Fibroblast of lung (primary cell): Measurements from ENCODE around the gene RTBDN. TPM values are rescaled to one million over a fixed set of nuclear protein-coding genes. Genes with fewer than 3 reads are reported as not detected.

Experiments used
- DNase-seq, 2 donors: peaks; one replicate each; pipeline versions ENCODE4 v3.0.0 to v3.0.0-alpha.2; 2010; ENCODE audit warnings: low read depth in 2 of 2
- H2AFZ ChIP-seq: 2 replicates; pipeline ENCODE4 v1.5.1; 2012; ENCODE audit warnings: low read length, control low read depth, inconsistent platforms
- H3K27ac ChIP-seq: 2 replicates; pipeline ENCODE4 v1.5.1; 2011; ENCODE audit warnings: low read length, control low read depth; ENCODE audit not compliant: insufficient read depth
- H3K27me3 ChIP-seq: 2 replicates; pipeline ENCODE4 v1.5.1; 2011; ENCODE audit warnings: mild to moderate bottlenecking, low read length; ENCODE audit not compliant: control insufficient read depth, insufficient read depth
- H3K36me3 ChIP-seq: 2 replicates; pipeline ENCODE4 v1.5.1; 2011; ENCODE audit warnings: low read length; ENCODE audit not compliant: control insufficient read depth, insufficient read depth
- H3K4me1 ChIP-seq: 2 replicates; pipeline ENCODE4 v1.5.1; 2011; ENCODE audit warnings: low read length; ENCODE audit not compliant: control insufficient read depth, insufficient read depth; ENCODE audit errors: extremely low read depth
- H3K4me2 ChIP-seq: 2 replicates; pipeline ENCODE4 v1.5.1; 2011; ENCODE audit warnings: low read length, control low read depth; ENCODE audit not compliant: insufficient read depth; ENCODE audit errors: extremely low read depth
- H3K4me3 ChIP-seq, 4 experiments: fragments of 200-600 bp in 1 of 4; sonication (generic) in 1 of 4; replicated peaks in 1 of 4; 2 replicates each; pipeline ENCODE4 v1.5.1; 2011 to 2016; ENCODE audit warnings: low read length in 4 of 4, low read depth in 3 of 4, mild to moderate bottlenecking in 3 of 4, control low read depth in 2 of 4, inconsistent platforms in 1 of 4, mixed read lengths in 1 of 4; ENCODE audit not compliant: insufficient read depth in 1 of 4; ENCODE audit errors: control extremely low read depth in 1 of 4
- H3K79me2 ChIP-seq: 2 replicates; pipeline ENCODE4 v1.5.1; 2012; ENCODE audit warnings: mild to moderate bottlenecking, low read length, inconsistent platforms; ENCODE audit not compliant: control insufficient read depth, insufficient read depth
- H3K9ac ChIP-seq: 2 replicates; pipeline ENCODE4 v1.5.1; 2011; ENCODE audit warnings: mild to moderate bottlenecking, low read length, control low read depth; ENCODE audit not compliant: insufficient read depth
- H3K9me3 ChIP-seq: 2 replicates; pipeline ENCODE4 v1.5.1; 2012; ENCODE audit warnings: low read depth, low read length; ENCODE audit not compliant: control insufficient read depth, insufficient read depth
- H4K20me1 ChIP-seq: 2 replicates; pipeline ENCODE4 v1.5.1; 2011; ENCODE audit warnings: low read length; ENCODE audit not compliant: control insufficient read depth, insufficient read depth; ENCODE audit errors: extremely low read depth
- EZH2 ChIP-seq: IDR thresholded peaks from 2 replicates; pipeline ENCODE4 v1.5.1; 2012; ENCODE audit warnings: low read length, control low read depth, mild to moderate bottlenecking; ENCODE audit errors: missing control alignments
- polyA plus RNA-seq, 2 donors: library from polyadenylated mRNA; depleted of rRNA in 1 of 2; stranded (reverse) in 1 of 2; unstranded in 1 of 2; fragments of >200 nt; gene quantifications; 2 replicates each; pipeline ENCODE4 v1.2.1, GENCODE V29; 2011 to 2012; ENCODE audit warnings: missing spikeins in 1 of 2
- total RNA-seq: library from RNA; depleted of rRNA; stranded (reverse); fragments of >200 nt; gene quantifications from 2 replicates; pipeline ENCODE4 v1.2.1, GENCODE V29; 2014
- TF ChIP-seq, protein P1 (sequence below), 2 donors: IDR thresholded peaks in 1 of 2; conservative IDR thresholded peaks in 1 of 2; 1 replicate in 1 of 2; 2 replicates in 1 of 2; pipeline ENCODE4 v1.5.1; 2011 to 2012; ENCODE audit warnings: low read length in 2 of 2, control low read depth in 1 of 2, inconsistent platforms in 1 of 2, low read depth in 1 of 2, mild to moderate bottlenecking in 1 of 2

Gene RTBDN
- total and polyA plus RNA-seq, 2 donors (not counting 1 experiment from before 2014, with no cell fraction given): not detected

GRCh38 chr19:12880551-12881171 lies 46.3 kb upstream of the RTBDN start:
- H3K27me3 ChIP-seq: peaks cover 10% of the 10 kb centered on the region
- H2AFZ ChIP-seq: peak overlapping the region; percentile 84
- DNase-seq: peak; percentile 17 to 27
- H3K9ac ChIP-seq: peak overlapping the region; percentile 61
- H3K4me3 ChIP-seq: peak overlapping the region; percentile 77 to 98 (median 92)
- H3K9me3 ChIP-seq: no peaks in the 10 kb centered on the region
- H4K20me1 ChIP-seq: no peaks in the 10 kb centered on the region
- H3K79me2 ChIP-seq: no peaks in the 10 kb centered on the region
- H3K27ac ChIP-seq: peak overlapping the region; percentile 26
- TF ChIP-seq, protein P1, sequence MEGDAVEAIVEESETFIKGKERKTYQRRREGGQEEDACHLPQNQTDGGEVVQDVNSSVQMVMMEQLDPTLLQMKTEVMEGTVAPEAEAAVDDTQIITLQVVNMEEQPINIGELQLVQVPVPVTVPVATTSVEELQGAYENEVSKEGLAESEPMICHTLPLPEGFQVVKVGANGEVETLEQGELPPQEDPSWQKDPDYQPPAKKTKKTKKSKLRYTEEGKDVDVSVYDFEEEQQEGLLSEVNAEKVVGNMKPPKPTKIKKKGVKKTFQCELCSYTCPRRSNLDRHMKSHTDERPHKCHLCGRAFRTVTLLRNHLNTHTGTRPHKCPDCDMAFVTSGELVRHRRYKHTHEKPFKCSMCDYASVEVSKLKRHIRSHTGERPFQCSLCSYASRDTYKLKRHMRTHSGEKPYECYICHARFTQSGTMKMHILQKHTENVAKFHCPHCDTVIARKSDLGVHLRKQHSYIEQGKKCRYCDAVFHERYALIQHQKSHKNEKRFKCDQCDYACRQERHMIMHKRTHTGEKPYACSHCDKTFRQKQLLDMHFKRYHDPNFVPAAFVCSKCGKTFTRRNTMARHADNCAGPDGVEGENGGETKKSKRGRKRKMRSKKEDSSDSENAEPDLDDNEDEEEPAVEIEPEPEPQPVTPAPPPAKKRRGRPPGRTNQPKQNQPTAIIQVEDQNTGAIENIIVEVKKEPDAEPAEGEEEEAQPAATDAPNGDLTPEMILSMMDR (conservative IDR thresholded peaks at IDR 0.05 in 1 of 2, IDR thresholded peaks at IDR 0.05 in 1 of 2; ENCODE audit: low read depth in 1 of 2, low read length in 2 of 2): no peak
- TF ChIP-seq EZH2: no peak
- H3K4me1 ChIP-seq: no peaks in the 10 kb centered on the region
- peak overlapping the region; percentile 89 for H3K4me2 ChIP-seq
- H3K36me3 ChIP-seq: no peaks in the 10 kb centered on the region

- no peak for TF ChIP-seq EZH2
- TF ChIP-seq, protein P1 (conservative IDR thresholded peaks at IDR 0.05 in 1 of 2, IDR thresholded peaks at IDR 0.05 in 1 of 2; ENCODE audit: low read depth in 1 of 2, low read length in 2 of 2): no peak
These were observed 40.7 kb upstream of the RTBDN start for GRCh38 chr19:12875086-12875485.

DNA sequence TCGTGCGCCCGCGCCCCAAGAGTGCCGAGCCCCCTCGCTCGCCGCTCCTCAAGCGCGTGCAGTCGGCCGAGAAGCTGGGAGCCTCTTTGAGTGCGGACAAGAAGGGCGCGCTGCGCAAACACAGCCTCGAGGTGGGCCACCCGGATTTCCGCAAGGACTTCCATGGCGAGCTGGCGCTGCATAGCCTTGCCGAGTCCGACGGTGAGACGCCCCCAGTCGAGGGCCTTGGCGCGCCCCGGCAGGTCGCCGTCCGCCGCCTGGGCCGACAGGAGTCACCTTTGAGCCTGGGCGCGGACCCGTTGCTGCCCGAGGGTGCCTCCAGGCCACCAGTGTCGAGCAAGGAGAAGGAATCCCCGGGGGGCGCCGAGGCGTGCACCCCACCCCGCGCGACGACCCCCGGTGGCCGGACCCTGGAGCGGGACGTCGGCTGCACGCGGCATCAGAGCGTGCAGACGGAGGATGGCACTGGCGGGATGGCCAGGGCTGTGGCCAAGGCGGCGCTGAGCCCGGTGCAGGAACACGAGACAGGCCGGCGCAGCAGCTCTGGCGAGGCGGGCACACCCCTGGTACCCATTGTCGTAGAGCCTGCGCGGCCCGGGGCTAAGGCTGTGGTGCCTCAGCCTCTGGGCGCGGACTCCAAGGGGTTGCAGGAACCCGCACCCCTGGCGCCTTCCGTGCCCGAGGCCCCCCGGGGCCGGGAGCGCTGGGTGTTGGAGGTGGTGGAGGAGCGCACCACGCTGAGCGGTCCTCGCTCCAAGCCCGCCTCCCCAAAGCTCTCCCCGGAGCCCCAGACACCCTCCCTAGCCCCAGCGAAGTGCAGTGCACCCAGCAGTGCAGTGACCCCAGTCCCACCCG lies 39.7 kb upstream of the RTBDN start:
- Histone ChIP-seq H4K20me1 (no peaks in the 10 kb centered on the region), H3K4me1 (no peaks in the 10 kb centered on the region), H3K4me3 (no peak overlapping the region), H3K27ac (no peak overlapping the region), H3K36me3 (no peaks in the 10 kb centered on the region), H3K4me2 (no peak overlapping the region), H3K79me2 (no peaks in the 10 kb centered on the region), H3K9me3 (no peaks in the 10 kb centered on the region), H3K27me3 (no peaks in the 10 kb centered on the region), H3K9ac (no peak overlapping the region), H2AFZ (no peak overlapping the region)
- no peak for TF ChIP-seq EZH2
- TF ChIP-seq, protein P1 (conservative IDR thresholded peaks at IDR 0.05 in 1 of 2, IDR thresholded peaks at IDR 0.05 in 1 of 2; ENCODE audit: low read depth in 1 of 2, low read length in 2 of 2): no peak
- no peak for DNase-seq

More at GRCh38 chr19:12875086-12875485, 40.7 kb upstream of the RTBDN start:
- Histone ChIP-seq H3K27me3 (no peaks in the 10 kb centered on the region), H3K9ac (no peak overlapping the region), H3K9me3 (no peaks in the 10 kb centered on the region), H3K36me3 (no peaks in the 10 kb centered on the region), H3K4me3 (no peak overlapping the region), H3K4me1 (no peaks in the 10 kb centered on the region), H3K79me2 (no peaks in the 10 kb centered on the region), H4K20me1 (no peaks in the 10 kb centered on the region), H3K4me2 (no peak overlapping the region), H2AFZ (no peak overlapping the region), H3K27ac (no peak overlapping the region)
- DNase-seq: no peak
